Loucy (cell line): ENCODE results near the gene XIRP2.

Experiments used
- CTCF ChIP-seq: fragments of 200-600 bp; sonication (generic); conservative IDR thresholded peaks from 2 replicates; pipeline ENCODE4 v1.5.1; 2014; ENCODE audit warnings: mild to moderate bottlenecking, antibody characterized with exemption, low read length
- EZH2phosphoT487 ChIP-seq: fragments of 200-600 bp; IDR thresholded peaks from 2 replicates; pipeline ENCODE4 v1.6.1; 2018; ENCODE audit warnings: antibody characterized with exemption, mild to moderate bottlenecking, moderate library complexity, borderline replicate concordance

GRCh38 chr2:167298017-167298416 lies 409.7 kb downstream of the XIRP2 start:
- TF ChIP-seq CTCF (no peak), EZH2phosphoT487 (no peak)
